Mesendoderm (in vitro differentiated cells): ENCODE results near the gene SBNO1.
"Not testable (repeated sequence)": the region's sequence is repeated elsewhere in the genome, so short reads cannot be mapped to it uniquely, and the experiment has no call there.

Source experiments
- DNase-seq: peaks from one replicate; pipeline ENCODE4 v3.0.0; 2013
- H2AK5ac ChIP-seq: 2 replicates; pipeline ENCODE4 v1.6.1; 2013; ENCODE audit warnings: low read length, inconsistent platforms
- H2BK120ac ChIP-seq: 2 replicates; pipeline ENCODE4 v1.6.1; 2013; ENCODE audit warnings: low read depth, mild to moderate bottlenecking, low read length, moderate library complexity, mixed read lengths
- H2BK15ac ChIP-seq: replicated peaks from 2 replicates; pipeline ENCODE4 v1.6.1; 2013; ENCODE audit warnings: low read depth, mild to moderate bottlenecking, moderate library complexity
- H2BK5ac ChIP-seq: 2 replicates; pipeline ENCODE4 v1.6.1; 2013; ENCODE audit warnings: low read length, inconsistent platforms
- H3K18ac ChIP-seq: 2 replicates; pipeline ENCODE4 v1.6.1; 2013; ENCODE audit warnings: mild to moderate bottlenecking, low read length, mixed read lengths
- H3K23ac ChIP-seq: one replicate; pipeline ENCODE4 v1.6.1; 2013; ENCODE audit warnings: low read length
- H3K27ac ChIP-seq: 2 replicates; pipeline ENCODE4 v1.5.1; 2013; ENCODE audit warnings: low read depth, mild to moderate bottlenecking, inconsistent platforms, low read length, moderate library complexity
- H3K27me3 ChIP-seq: 2 replicates; pipeline ENCODE4 v1.6.1; 2013; ENCODE audit warnings: low read length, control low read depth, mild to moderate bottlenecking, inconsistent platforms; ENCODE audit not compliant: insufficient read depth, poor library complexity
- H3K36me3 ChIP-seq: 2 replicates; pipeline ENCODE4 v1.6.1; 2013; ENCODE audit warnings: low read length, inconsistent platforms; ENCODE audit not compliant: control insufficient read depth, insufficient read depth
- H3K4ac ChIP-seq: one replicate; pipeline ENCODE4 v1.6.1; 2013; ENCODE audit warnings: low read depth, mild to moderate bottlenecking, low read length, moderate library complexity
- H3K4me1 ChIP-seq: 2 replicates; pipeline ENCODE4 v1.6.1; 2013; ENCODE audit warnings: low read depth, low read length, inconsistent platforms; ENCODE audit not compliant: control insufficient read depth
- H3K4me2 ChIP-seq: 2 replicates; pipeline ENCODE4 v1.6.1; 2013; ENCODE audit warnings: low read length
- H3K4me3 ChIP-seq: 2 replicates; pipeline ENCODE4 v1.5.1; 2013; ENCODE audit warnings: mild to moderate bottlenecking, low read length
- H3K56ac ChIP-seq: one replicate; pipeline ENCODE4 v1.6.1; 2013; ENCODE audit warnings: low read length
- H3K79me1 ChIP-seq: 2 replicates; pipeline ENCODE4 v1.6.1; 2013; ENCODE audit warnings: low read length, inconsistent platforms
- H3K79me2 ChIP-seq: 2 replicates; pipeline ENCODE4 v1.6.1; 2013; ENCODE audit warnings: mild to moderate bottlenecking, low read length; ENCODE audit not compliant: control insufficient read depth, insufficient read depth
- H3K9ac ChIP-seq: 2 replicates; pipeline ENCODE4 v1.6.1; 2013; ENCODE audit warnings: low read length, inconsistent platforms
- H4K5ac ChIP-seq: one replicate; pipeline ENCODE4 v1.6.1; 2013; ENCODE audit warnings: low read length
- H4K8ac ChIP-seq: one replicate; pipeline ENCODE4 v1.6.1; 2013; ENCODE audit warnings: low read depth, mild to moderate bottlenecking, control low read depth, low read length, moderate library complexity
- WGBS: extraction: QIAGEN DNeasy Blood & Tissue Kit; methylation state at CpG from one replicate; pipeline ENCODE4 v1.1.7; 2013; ENCODE audit warnings: low lambda C conversion rate, missing lambda C conversion rate; ENCODE audit not compliant: insufficient coverage; ENCODE audit errors: extremely low coverage; 5-methylcytosine and 5-hydroxymethylcytosine counted together

The SBNO1 gene

GRCh38 chr12:123336530-123336929, 28.1 kb downstream of the SBNO1 start:
- Histone ChIP-seq H3K23ac (no peak overlapping the region), H3K9ac (no peak overlapping the region), H2BK5ac (no peak overlapping the region), H3K4me2 (no peak overlapping the region), H3K56ac (no peak overlapping the region), H4K5ac (no peak overlapping the region), H3K4me3 (no peak overlapping the region), H4K8ac (no peak overlapping the region), H3K27ac (no peak overlapping the region), H3K18ac (no peak overlapping the region), H3K4ac (no peak overlapping the region), H3K79me2 (no peaks in the 10 kb centered on the region), H3K79me1 (peaks cover 5% of the 10 kb centered on the region), H3K4me1 (no peaks in the 10 kb centered on the region), H3K36me3 (peaks cover 5% of the 10 kb centered on the region), H3K27me3 (no peaks in the 10 kb centered on the region), H2AK5ac (no peak overlapping the region), H2BK120ac (no peak overlapping the region), H2BK15ac (no peak overlapping the region)
- DNase-seq = no peak
- WGBS = no CpG with 5 or more reads among the region's 8 CpGs

- Histone ChIP-seq H3K4ac (no peak overlapping the region), H3K18ac (no peak overlapping the region), H2BK5ac (no peak overlapping the region), H3K27me3 (no peaks in the 10 kb centered on the region), H2AK5ac (no peak overlapping the region), H3K27ac (no peak overlapping the region), H3K79me1 (peaks cover 5% of the 10 kb centered on the region), H3K4me2 (no peak overlapping the region), H3K56ac (no peak overlapping the region), H3K4me3 (no peak overlapping the region), H4K8ac (no peak overlapping the region), H3K23ac (no peak overlapping the region), H2BK15ac (no peak overlapping the region), H3K4me1 (no peaks in the 10 kb centered on the region), H3K9ac (no peak overlapping the region), H2BK120ac (no peak overlapping the region), H3K79me2 (no peaks in the 10 kb centered on the region), H4K5ac (no peak overlapping the region), H3K36me3 (peaks cover 3% of the 10 kb centered on the region)
- WGBS = no CpG with 5 or more reads among the region's 3 CpGs
- DNase-seq = no peak
These were observed 29.2 kb downstream of the SBNO1 start for GRCh38 chr12:123335490-123335889.

- peaks cover 8% of the 10 kb centered on the region for H3K36me3 ChIP-seq
- H3K23ac ChIP-seq = no peak overlapping the region
- no peak overlapping the region for H3K56ac ChIP-seq
- no peak overlapping the region for H4K5ac ChIP-seq
- H3K27me3 ChIP-seq = no peaks in the 10 kb centered on the region
- no peak overlapping the region for H3K18ac ChIP-seq
- no peak for DNase-seq
- H2BK15ac ChIP-seq = no peak overlapping the region
- H3K79me2 ChIP-seq = no peaks in the 10 kb centered on the region
- H3K4me1 ChIP-seq = no peaks in the 10 kb centered on the region
- no peak overlapping the region for H3K4ac ChIP-seq
- no peak overlapping the region for H3K4me2 ChIP-seq
- no peak overlapping the region for H3K27ac ChIP-seq
- H2BK120ac ChIP-seq = no peak overlapping the region
- H3K4me3 ChIP-seq = no peak overlapping the region
- no CpG with 5 or more reads among the region's 1 CpG for WGBS
- no peak overlapping the region for H4K8ac ChIP-seq
- H3K9ac ChIP-seq = no peak overlapping the region
- no peak overlapping the region for H2BK5ac ChIP-seq
- no peaks in the 10 kb centered on the region for H3K79me1 ChIP-seq
- H2AK5ac ChIP-seq = no peak overlapping the region
These were observed 34.8 kb downstream of the SBNO1 start for GRCh38 chr12:123329799-123330198.

DNA sequence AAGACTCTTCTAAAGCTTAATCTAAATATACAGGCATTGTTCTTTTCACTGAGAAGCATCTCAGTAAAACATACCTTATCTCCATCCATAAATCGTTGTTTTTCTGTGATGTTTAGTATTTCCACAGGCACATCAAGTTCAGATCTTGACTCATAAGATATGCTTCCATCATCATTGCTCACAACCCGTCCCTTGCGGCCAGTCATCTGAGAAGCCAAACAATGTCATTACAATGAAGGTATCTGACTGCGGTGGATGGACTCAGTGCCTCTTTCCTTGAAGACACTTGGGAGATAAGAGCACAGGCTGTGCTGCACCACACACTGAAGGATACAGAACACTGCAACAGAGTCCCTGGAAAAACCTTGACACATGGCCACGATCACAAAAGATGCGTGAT, 44.8 kb downstream of the SBNO1 start:
- WGBS = no CpG with 5 or more reads among the region's 6 CpGs
- H3K79me1 ChIP-seq = peaks cover 2% of the 10 kb centered on the region
- H2BK5ac ChIP-seq = no peak overlapping the region
- no peak overlapping the region for H3K4me2 ChIP-seq
- no peaks in the 10 kb centered on the region for H3K79me2 ChIP-seq
- H3K56ac ChIP-seq = no peak overlapping the region
- no peak overlapping the region for H3K4me3 ChIP-seq
- H2BK15ac ChIP-seq = no peak overlapping the region
- no peak overlapping the region for H3K9ac ChIP-seq
- H3K27me3 ChIP-seq = no peaks in the 10 kb centered on the region
- no peak overlapping the region for H3K18ac ChIP-seq
- H3K4me1 ChIP-seq = no peaks in the 10 kb centered on the region
- no peak overlapping the region for H3K27ac ChIP-seq
- no peak overlapping the region for H2AK5ac ChIP-seq
- peaks cover 7% of the 10 kb centered on the region for H3K36me3 ChIP-seq
- H3K4ac ChIP-seq = no peak overlapping the region
- H4K8ac ChIP-seq = no peak overlapping the region
- H4K5ac ChIP-seq = no peak overlapping the region
- no peak overlapping the region for H2BK120ac ChIP-seq
- no peak for DNase-seq
- H3K23ac ChIP-seq = no peak overlapping the region

GRCh38 chr12:123319273-123319672, 45.4 kb downstream of the SBNO1 start:
- H3K4me2 ChIP-seq = no peak overlapping the region
- no peaks in the 10 kb centered on the region for H3K27me3 ChIP-seq
- peaks cover 2% of the 10 kb centered on the region for H3K79me1 ChIP-seq
- H4K5ac ChIP-seq = no peak overlapping the region
- no peak overlapping the region for H3K18ac ChIP-seq
- no peak overlapping the region for H2BK15ac ChIP-seq
- no peak overlapping the region for H3K4ac ChIP-seq
- no peak overlapping the region for H2BK5ac ChIP-seq
- no peak overlapping the region for H3K4me3 ChIP-seq
- H3K27ac ChIP-seq = no peak overlapping the region
- no peaks in the 10 kb centered on the region for H3K79me2 ChIP-seq
- WGBS = no CpG with 5 or more reads among the region's 3 CpGs
- no peak for DNase-seq
- peaks cover 7% of the 10 kb centered on the region for H3K36me3 ChIP-seq
- H3K9ac ChIP-seq = no peak overlapping the region
- H3K4me1 ChIP-seq = no peaks in the 10 kb centered on the region
- no peak overlapping the region for H3K23ac ChIP-seq
- no peak overlapping the region for H4K8ac ChIP-seq
- H3K56ac ChIP-seq = no peak overlapping the region
- H2AK5ac ChIP-seq = no peak overlapping the region
- H2BK120ac ChIP-seq = no peak overlapping the region

DNA sequence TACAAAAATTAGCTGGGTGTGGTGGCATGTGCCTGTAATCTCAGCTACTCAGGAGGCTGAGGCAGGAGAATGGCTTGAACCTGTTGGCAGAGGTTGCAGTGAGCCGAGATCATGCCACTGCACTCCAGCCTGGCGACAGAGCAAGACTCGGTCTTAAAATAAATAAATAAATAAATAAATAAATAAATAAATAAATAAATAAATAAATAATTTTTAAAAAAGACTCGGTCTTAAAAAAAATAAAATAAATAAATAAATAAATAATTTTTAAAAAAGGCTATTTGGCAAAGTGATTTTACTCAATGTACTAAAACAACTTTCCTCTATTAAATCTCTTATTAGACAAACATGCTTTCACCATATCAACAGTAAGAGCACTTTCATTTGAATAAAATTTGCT, 51.6 kb downstream of the SBNO1 start:
- H3K36me3 ChIP-seq, H3K4me3 ChIP-seq, H3K4me2 ChIP-seq, H3K79me2 ChIP-seq, H3K79me1 ChIP-seq, H3K4me1 ChIP-seq, H2BK15ac ChIP-seq, DNase-seq, H2BK5ac ChIP-seq, H4K8ac ChIP-seq, H2BK120ac ChIP-seq, H3K23ac ChIP-seq, H2AK5ac ChIP-seq, H3K18ac ChIP-seq, H3K9ac ChIP-seq, H3K56ac ChIP-seq, H3K27ac ChIP-seq, H4K5ac ChIP-seq, H3K27me3 ChIP-seq, H3K4ac ChIP-seq: not testable (repeated sequence)
- no CpG with 5 or more reads among the region's 4 CpGs for WGBS
